ENCODE results near the gene PARD3. TPM values are rescaled to one million over a fixed set of nuclear protein-coding genes. Genes with fewer than 3 reads are reported as not detected.

PARD3 gene
- total RNA-seq, 2 experiments from 2014 or later, result 0.15 to 0.18 TPM

DNA sequence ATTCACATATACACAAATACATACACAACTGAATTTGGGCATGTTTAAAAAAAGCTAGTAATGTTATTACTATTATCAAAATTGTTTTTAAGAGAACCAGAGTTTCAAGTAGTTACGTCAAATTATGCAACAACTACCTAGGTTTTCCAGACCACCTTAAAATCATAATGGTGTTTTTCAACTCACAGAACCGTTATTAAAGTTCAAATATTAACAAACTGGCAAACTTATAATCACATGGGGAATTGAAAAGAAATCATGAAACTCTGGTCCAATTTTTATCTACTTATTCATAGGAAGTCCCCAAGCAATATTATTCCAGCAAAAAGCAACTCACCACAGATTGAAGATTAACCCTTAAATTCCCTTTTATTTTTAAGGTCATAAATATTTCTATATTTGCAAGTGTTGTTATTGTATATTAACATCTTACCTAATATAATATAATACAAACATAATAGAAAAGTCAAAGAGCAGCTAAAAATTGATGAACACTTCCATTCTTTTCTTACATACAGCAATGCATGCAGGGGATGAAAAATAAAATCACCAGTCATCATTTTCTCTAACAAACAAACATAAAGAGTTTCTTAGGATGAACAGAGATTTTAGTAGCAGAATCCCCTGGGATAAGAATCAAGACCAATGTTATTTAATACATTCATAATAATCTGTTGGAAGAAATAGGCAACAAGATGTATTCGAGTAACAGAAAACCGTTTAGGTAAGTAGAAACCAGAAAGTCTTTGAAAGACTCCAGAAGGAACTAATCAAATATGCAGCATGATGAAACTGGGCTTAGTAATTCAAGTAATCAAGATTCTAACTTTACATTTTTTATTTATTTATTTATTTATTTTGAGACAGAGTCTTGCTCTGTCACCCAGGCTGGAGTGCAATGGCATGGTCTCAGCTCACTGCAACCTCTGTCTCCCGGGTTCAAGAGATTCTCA lies 391.1 kb downstream of the PARD3 start:
- Mint-ChIP-seq H3K27me3 (no peaks in the 10 kb centered on the region), H3K9me3 (no peaks in the 10 kb centered on the region), H3K4me3 (no peak overlapping the region), H3K27ac (no peak overlapping the region), H3K4me1 (no peaks in the 10 kb centered on the region), H3K36me3 (ENCODE audit: low read depth) (no peaks in the 10 kb centered on the region)
- ChIA-PET CTCF (no interaction called here), POLR2A (no interaction called here)
- DNase-seq, result no peak

DNA sequence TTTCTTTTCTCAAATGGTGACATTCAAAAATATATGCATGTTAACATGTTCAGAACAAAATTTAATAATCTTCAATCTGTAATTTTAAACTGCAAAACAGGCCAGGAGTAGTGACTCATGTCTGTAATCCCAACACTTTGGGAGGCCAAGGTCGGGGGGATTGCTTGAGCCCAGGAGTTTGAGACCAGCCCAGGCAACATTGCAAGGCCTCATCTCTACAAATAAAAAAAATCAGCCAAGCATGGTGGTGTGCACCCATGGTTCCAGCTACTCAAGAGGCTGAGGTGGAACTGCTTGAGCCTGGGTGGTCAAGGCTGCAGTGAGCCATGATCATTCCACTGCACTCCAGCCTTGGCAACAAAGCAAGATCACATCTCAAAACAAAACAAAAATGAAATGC lies 394.3 kb downstream of the PARD3 start:
- ChIA-PET POLR2A (no interaction called here), CTCF (no interaction called here)
- Mint-ChIP-seq H3K4me1 (no peaks in the 10 kb centered on the region), H3K27ac (no peak overlapping the region), H3K9me3 (no peaks in the 10 kb centered on the region), H3K36me3 (ENCODE audit: low read depth) (no peaks in the 10 kb centered on the region), H3K4me3 (no peak overlapping the region), H3K27me3 (no peaks in the 10 kb centered on the region)
- DNase-seq, result no peak

DNA sequence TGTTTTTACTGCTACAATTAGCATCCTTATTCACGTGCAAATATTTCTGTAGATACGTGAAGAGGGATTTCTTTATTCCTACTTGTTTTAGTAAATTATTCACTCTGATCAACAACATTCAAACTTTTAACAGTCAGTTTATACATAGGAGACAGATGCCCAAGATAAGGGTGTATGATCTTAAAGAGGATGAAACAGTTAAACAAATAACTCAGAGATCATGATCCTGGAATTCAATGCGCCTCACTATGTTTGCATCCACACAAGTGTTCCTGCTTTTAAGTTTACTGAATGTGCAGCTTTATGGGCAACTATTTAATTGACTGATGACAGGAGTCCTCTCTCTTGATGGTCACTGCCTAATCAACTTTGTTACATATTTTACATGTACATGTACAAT lies 394.8 kb downstream of the PARD3 start:
- CTCF ChIA-PET, result no interaction called here
- POLR2A ChIA-PET, result no interaction called here
- H3K27ac Mint-ChIP-seq, result no peak overlapping the region
- DNase-seq, result no peak
- no peak overlapping the region for H3K4me3 Mint-ChIP-seq
- H3K36me3 Mint-ChIP-seq (ENCODE audit: low read depth), result no peaks in the 10 kb centered on the region
- H3K9me3 Mint-ChIP-seq, result no peaks in the 10 kb centered on the region
- H3K27me3 Mint-ChIP-seq, result no peaks in the 10 kb centered on the region
- H3K4me1 Mint-ChIP-seq, result no peaks in the 10 kb centered on the region

DNA sequence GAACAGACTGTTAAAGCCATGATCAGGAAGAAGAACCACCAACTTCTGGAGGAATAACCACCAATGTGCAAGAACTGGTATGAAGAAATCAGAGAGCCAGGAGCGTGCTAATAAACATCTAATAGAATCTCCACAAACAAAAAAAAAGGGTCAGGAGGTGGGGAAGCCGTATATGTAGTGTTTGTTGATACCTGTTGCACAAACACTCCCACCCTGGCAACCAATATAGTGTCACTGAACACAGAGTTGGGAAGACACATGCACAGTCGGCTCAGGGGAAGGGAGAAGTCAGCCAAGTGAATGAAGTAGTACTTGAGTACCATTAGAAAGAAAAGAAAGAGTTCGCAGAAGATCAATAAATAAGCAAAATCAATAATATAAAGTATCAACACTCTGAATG lies 400.1 kb downstream of the PARD3 start:
- CTCF ChIA-PET, result no interaction called here
- no peaks in the 10 kb centered on the region for H3K36me3 Mint-ChIP-seq (ENCODE audit: low read depth)
- H3K27ac Mint-ChIP-seq, result no peak overlapping the region
- no peak overlapping the region for H3K4me3 Mint-ChIP-seq
- POLR2A ChIA-PET, result no interaction called here
- H3K4me1 Mint-ChIP-seq, result no peaks in the 10 kb centered on the region
- no peak for DNase-seq
- no peaks in the 10 kb centered on the region for H3K9me3 Mint-ChIP-seq
- no peaks in the 10 kb centered on the region for H3K27me3 Mint-ChIP-seq

DNA sequence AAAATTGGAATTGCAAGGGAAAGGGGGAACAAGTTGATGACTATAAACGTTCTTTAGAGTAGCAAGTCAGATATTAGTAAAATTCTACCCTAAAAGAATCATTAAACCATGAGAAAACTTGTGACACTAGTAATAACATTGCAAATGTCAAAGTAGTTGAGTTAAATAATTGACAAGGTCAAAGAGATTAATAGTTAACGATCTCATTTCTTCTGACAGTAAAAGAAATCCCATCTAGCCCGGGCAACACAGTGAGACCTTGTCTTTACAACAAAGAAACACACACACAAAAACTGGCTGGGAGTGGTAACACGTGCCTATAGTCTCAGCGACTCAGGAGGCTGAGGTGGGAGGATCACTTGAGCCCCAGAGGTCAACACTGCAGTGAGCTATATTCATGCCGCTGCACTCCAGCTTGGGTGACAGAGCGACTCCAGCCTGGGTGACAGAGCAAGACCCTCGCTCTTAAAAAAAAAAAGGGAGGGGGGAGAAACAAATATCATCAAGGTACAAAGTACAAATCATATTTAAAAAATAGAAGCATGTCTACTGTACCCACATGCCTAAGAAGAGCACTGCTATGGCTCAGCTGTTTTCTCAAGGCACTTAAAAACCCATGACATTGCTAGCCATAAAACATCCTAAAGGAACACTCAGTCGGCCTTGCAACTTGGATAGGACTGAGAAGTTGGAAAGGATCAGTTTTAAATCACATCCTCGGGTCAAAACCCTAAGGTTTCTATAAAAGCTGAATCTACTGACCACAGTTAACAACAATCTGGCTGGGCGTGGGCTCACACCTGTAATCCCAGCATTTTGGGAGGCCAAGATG lies 401.1 kb downstream of the PARD3 start:
- POLR2A ChIA-PET, result no interaction called here
- H3K9me3 Mint-ChIP-seq, result no peaks in the 10 kb centered on the region
- H3K36me3 Mint-ChIP-seq (ENCODE audit: low read depth), result no peaks in the 10 kb centered on the region
- no peaks in the 10 kb centered on the region for H3K27me3 Mint-ChIP-seq
- no peak overlapping the region for H3K4me3 Mint-ChIP-seq
- no peak for DNase-seq
- H3K4me1 Mint-ChIP-seq, result no peaks in the 10 kb centered on the region
- CTCF ChIA-PET, result no interaction called here
- H3K27ac Mint-ChIP-seq, result no peak overlapping the region

DNA sequence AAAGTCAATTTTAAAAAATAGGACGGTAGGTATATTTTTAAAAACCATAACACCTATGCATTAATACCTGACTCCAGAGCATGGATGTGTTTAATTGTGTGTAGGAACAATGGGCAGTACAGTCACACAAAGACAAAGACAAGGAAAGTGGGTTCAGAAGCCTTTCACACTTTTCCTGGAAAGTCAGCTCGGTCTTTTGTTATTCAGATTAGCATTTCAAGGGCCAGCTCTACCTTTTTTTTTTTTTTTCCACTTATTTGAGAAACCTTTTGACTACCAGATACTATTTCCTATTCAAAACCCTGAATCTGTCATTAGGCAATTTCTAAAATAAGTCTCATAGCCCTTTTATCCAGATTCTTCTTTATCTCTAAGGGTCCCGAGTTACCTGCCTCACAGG lies 401.9 kb downstream of the PARD3 start:
- CTCF ChIA-PET, result no interaction called here
- Mint-ChIP-seq H3K36me3 (ENCODE audit: low read depth) (no peaks in the 10 kb centered on the region), H3K4me1 (no peaks in the 10 kb centered on the region), H3K4me3 (no peak overlapping the region), H3K9me3 (no peaks in the 10 kb centered on the region), H3K27me3 (peaks cover 1% of the 10 kb centered on the region), H3K27ac (no peak overlapping the region)
- POLR2A ChIA-PET, result no interaction called here
- no peak for DNase-seq

DNA sequence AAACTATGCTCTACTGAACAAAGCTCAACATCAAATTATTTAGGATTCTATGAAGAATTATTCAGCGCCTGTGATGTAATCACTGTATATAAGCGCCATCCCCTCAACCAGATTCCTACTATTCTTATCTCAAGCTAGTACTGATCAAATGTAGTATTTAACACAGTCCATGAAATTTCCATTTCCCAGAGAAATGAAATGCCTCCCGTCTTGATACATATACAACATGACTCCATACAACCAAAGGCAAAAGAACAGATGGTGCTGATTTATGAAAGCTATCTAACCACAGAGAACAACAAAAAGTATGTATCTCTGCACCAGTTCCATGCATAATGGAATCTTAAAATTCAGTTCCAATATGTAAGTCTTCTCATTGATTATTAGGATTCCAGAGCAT lies 406.1 kb downstream of the PARD3 start:
- CTCF ChIA-PET, result no interaction called here
- no peak overlapping the region for H3K4me3 Mint-ChIP-seq
- no peak for DNase-seq
- no peaks in the 10 kb centered on the region for H3K4me1 Mint-ChIP-seq
- H3K9me3 Mint-ChIP-seq, result no peaks in the 10 kb centered on the region
- no peak overlapping the region for H3K27ac Mint-ChIP-seq
- H3K27me3 Mint-ChIP-seq, result peaks cover 5% of the 10 kb centered on the region
- H3K36me3 Mint-ChIP-seq (ENCODE audit: low read depth), result no peaks in the 10 kb centered on the region
- POLR2A ChIA-PET, result no interaction called here

DNA sequence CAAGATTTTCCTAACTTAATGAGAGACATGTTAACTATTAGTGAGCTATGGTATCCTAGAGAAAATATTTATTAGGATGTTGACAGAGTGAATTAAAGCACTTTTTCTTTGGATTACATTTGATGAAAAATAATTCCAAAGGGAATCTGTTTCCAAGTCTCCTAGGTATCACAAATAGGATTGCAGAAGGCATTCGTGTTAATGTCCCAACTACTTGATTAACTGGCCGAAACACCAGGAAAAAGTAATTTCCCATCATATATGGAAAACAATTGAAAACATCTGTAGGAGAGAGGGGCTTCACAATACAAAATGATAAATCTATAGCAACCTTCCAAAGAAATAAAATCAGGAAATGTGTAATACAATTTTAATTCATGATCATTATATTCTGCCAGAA lies 406.7 kb downstream of the PARD3 start:
- Mint-ChIP-seq H3K4me3 (no peak overlapping the region), H3K4me1 (no peaks in the 10 kb centered on the region), H3K27ac (no peak overlapping the region), H3K9me3 (no peaks in the 10 kb centered on the region), H3K27me3 (peaks cover 5% of the 10 kb centered on the region), H3K36me3 (ENCODE audit: low read depth) (no peaks in the 10 kb centered on the region)
- ChIA-PET CTCF (no interaction called here), POLR2A (no interaction called here)
- no peak for DNase-seq

DNA sequence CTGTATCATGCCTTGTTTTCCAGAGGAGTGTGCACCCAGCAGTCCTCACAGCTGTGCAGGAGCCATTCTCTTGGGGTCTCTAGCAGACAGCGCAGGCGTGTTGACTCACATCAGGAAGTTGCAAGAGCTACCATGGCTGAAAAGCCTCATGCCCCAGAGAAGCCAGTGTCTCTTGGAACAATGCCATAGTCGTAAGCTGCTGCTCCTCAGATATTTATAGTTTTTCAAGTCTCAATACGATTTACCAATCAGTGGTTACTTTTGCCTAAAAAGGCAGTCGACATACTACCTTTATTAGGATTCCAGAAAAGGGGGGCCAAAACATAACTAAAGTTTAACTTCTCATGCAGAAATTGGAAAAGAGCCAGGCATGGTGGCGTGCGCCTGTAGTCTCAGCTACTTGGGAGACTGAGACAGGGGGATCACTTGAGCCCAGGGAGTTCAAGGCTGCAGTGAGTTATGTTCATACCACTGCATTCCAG lies 407.7 kb downstream of the PARD3 start:
- no peak overlapping the region for H3K4me3 Mint-ChIP-seq
- POLR2A ChIA-PET, result no interaction called here
- CTCF ChIA-PET, result no interaction called here
- no peak for DNase-seq
- H3K27ac Mint-ChIP-seq, result no peak overlapping the region
- no peaks in the 10 kb centered on the region for H3K36me3 Mint-ChIP-seq (ENCODE audit: low read depth)
- no peaks in the 10 kb centered on the region for H3K4me1 Mint-ChIP-seq
- H3K9me3 Mint-ChIP-seq, result no peaks in the 10 kb centered on the region
- H3K27me3 Mint-ChIP-seq, result peaks cover 5% of the 10 kb centered on the region

DNA sequence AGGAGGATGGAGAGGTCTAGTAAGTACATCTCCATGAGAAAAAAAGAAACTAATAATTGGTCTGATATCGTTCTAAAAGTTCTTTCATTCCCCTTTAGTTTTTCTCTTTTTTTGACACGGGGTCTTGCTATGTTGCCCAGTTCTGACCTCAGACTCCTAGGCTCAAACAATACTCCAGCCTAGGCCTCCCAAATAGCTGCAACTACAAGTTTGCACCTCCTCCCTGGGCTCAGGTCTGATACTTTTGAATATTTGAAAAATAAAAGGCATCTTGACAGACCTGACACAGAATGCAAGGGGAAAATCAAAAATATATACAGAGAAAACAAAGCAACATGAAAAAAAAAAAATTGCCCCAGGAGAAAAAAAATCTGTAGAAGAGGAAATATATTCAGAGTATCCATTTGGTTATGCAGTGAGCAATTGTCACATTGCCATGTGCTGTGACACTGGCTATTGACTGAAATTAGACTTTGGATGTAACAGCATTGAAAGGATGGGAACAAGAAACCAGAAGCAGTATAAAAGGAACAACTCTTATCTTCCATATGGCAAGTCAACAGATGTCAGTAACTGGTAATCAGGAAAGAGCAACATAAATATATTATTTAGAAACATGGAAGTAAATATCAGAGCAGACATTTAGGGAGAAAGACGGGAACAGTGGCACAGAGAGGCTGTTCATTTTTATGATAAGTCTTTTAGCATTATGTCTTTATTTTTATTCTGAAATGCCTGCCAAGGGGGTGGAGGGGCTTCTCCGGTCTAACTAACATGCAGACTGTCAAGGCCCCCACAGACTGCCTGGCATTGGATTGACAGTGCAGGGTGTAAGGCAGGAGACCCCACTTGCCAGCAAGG lies 408.4 kb downstream of the PARD3 start:
- ChIA-PET POLR2A (no interaction called here), CTCF (no interaction called here)
- Mint-ChIP-seq H3K27ac (no peak overlapping the region), H3K9me3 (no peaks in the 10 kb centered on the region), H3K4me1 (no peaks in the 10 kb centered on the region), H3K27me3 (peaks cover 5% of the 10 kb centered on the region), H3K36me3 (ENCODE audit: low read depth) (no peaks in the 10 kb centered on the region), H3K4me3 (no peak overlapping the region)
- DNase-seq, result no peak

DNA sequence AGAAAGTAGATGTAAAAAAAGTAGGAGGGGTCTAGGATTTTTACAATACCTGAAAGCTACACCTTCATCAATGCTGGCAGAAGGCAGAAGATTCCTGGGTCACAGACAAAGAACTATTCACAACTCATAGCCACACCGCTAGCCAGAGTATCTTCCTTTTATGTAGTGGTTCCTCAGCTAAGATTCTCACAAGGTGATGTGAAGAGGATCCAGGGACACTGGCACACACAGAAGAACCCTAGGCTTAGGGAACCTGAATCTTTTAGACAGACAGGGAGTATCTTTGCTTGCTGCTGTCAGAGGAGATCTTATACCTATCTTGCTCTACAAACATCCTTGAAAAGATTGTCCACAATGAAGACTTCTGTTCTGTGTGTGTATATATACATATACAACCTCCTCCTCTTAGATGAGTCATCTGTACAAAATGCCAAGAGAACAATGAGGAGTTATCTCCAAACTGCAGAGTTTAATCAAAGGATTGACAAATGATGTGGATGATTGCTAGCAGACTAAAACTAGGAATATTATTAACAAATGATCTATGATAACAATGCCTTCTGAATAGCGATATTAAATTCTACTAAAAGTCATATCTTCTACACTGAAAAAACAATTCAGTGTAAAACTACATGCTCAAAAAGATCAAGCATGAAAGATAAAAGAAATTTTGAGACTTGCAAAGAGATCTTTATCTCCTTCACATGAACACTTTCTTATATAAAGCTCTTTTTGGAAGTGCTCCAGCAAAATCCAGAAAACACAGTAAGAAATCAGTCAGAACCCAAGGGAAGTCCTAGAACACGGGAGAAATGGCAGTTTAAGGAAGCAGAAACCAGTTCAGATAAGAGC lies 409.3 kb downstream of the PARD3 start:
- Mint-ChIP-seq H3K4me1 (no peaks in the 10 kb centered on the region), H3K36me3 (ENCODE audit: low read depth) (no peaks in the 10 kb centered on the region), H3K9me3 (no peaks in the 10 kb centered on the region), H3K4me3 (no peak overlapping the region), H3K27me3 (peaks cover 5% of the 10 kb centered on the region), H3K27ac (no peak overlapping the region)
- POLR2A ChIA-PET, result no interaction called here
- CTCF ChIA-PET, result no interaction called here
- no peak for DNase-seq

DNA sequence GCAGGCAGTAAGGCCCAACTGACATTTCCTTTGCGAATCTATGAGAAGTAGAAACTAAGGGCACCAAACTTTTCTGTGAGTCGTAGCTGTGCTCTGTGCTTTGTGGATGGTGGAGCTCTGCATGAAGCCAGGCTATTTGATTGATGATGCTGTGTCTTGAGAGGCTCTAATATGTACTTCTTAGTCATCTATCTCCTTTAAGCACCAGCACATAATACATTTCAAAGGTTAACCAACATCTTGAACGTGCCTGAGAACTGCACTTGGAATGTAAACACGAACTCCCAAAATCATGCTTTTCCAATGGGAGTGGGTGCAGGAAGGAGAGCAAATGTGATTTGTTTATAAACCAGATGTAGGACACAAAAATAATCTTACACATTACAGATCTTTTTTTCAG lies 411.6 kb downstream of the PARD3 start:
- peaks cover 8% of the 10 kb centered on the region for H3K27me3 Mint-ChIP-seq
- no peaks in the 10 kb centered on the region for H3K9me3 Mint-ChIP-seq

More for the DNA sequence above, 411.6 kb downstream of the PARD3 start:
- no peaks in the 10 kb centered on the region for H3K36me3 Mint-ChIP-seq (ENCODE audit: low read depth)
- no peaks in the 10 kb centered on the region for H3K4me1 Mint-ChIP-seq
- H3K27ac Mint-ChIP-seq, result no peak overlapping the region
- CTCF ChIA-PET, result no interaction called here
- POLR2A ChIA-PET, result no interaction called here
- no peak overlapping the region for H3K4me3 Mint-ChIP-seq
- no peak for DNase-seq

Data from activated CD4-positive, alpha-beta memory T cell treated with anti-CD3 and anti-CD28 coated beads, Interleukin-2, amount 10 ng/mL, durations not matched to agents 7 days and 5 days (primary cell).